PC-3 (cell line): ENCODE results near the gene HES1. TPM values are rescaled to one million over a fixed set of nuclear protein-coding genes. Genes with fewer than 3 reads are reported as not detected.
"Not testable (repeated sequence)": the region's sequence is repeated elsewhere in the genome, so short reads cannot be mapped to it uniquely, and the experiment has no call there.

ENCODE experiments used
- ATAC-seq: fragments of 200-7000 bp; cut with Tn5 transposase; 2 replicates; pipeline ENCODE4 v1.9.1; 2020; ENCODE audit warnings: mild to moderate bottlenecking, moderate library complexity
- BruUV-seq: library from RNA; stranded (reverse); fragments of 400-500 nt; replicated peaks from 2 replicates; lab custom pipeline; 2021; lab: Mats Ljungman, UMichigan
- CTCF ChIA-PET: fragments of 300-600 bp; sonication (Branson Sonifier 250); formaldehyde crosslinking; loops from one replicate; lab custom pipeline; 2022; ENCODE audit warnings: antibody characterized with exemption; lab: Charles Lee
- POLR2A ChIA-PET: fragments of 300-600 bp; sonication (Branson Sonifier 250); formaldehyde crosslinking; loops from one replicate; lab custom pipeline; 2022; ENCODE audit warnings: antibody characterized with exemption; ENCODE audit not compliant: unreplicated experiment; lab: Charles Lee
- DNase-seq: peaks from one replicate; pipeline ENCODE4 v3.0.0-alpha.2; 2015
- H2AFZ ChIP-seq: fragments of 300-600 bp; sonication (generic); 2 replicates; pipeline ENCODE4 v1.6.0; 2016; ENCODE audit warnings: antibody characterized with exemption, low read length
- H3F3A ChIP-seq: fragments of 300-600 bp; sonication (generic); one replicate; pipeline ENCODE4 v1.6.0; 2017; ENCODE audit warnings: antibody characterized with exemption, low read length, control low read depth, mild to moderate bottlenecking; ENCODE audit not compliant: unreplicated experiment
- H3K27ac ChIP-seq: fragments of 300-600 bp; sonication (generic); 2 replicates; pipeline ENCODE4 v1.5.1; 2016; ENCODE audit warnings: mild to moderate bottlenecking, low read length
- H3K27me3 ChIP-seq: fragments of 300-600 bp; sonication (generic); 2 replicates; pipeline ENCODE4 v1.6.1; 2016; ENCODE audit warnings: low read length, mixed read lengths
- H3K36me3 ChIP-seq: fragments of 300-600 bp; sonication (generic); 2 replicates; pipeline ENCODE4 v1.6.1; 2016; ENCODE audit warnings: low read depth, mixed run types, low read length, mixed read lengths
- H3K4me1 ChIP-seq: fragments of 300-600 bp; sonication (generic); 2 replicates; pipeline ENCODE4 v1.5.1; 2016; ENCODE audit warnings: low read length; ENCODE audit not compliant: insufficient read depth
- H3K4me2 ChIP-seq: fragments of 300-600 bp; sonication (generic); 2 replicates; pipeline ENCODE4 v1.6.0; 2016; ENCODE audit warnings: low read length
- H3K4me3 ChIP-seq: fragments of 300-600 bp; sonication (generic); 2 replicates; pipeline ENCODE4 v1.5.1; 2016; ENCODE audit warnings: mild to moderate bottlenecking, low read length, mixed read lengths
- H3K79me2 ChIP-seq: fragments of 300-600 bp; sonication (generic); 2 replicates; pipeline ENCODE4 v1.6.1; 2017; ENCODE audit warnings: low read length, mixed read lengths
- H3K9ac ChIP-seq: fragments of 300-600 bp; sonication (generic); 2 replicates; pipeline ENCODE4 v1.6.0; 2016; ENCODE audit warnings: mild to moderate bottlenecking, low read length
- H3K9me2 ChIP-seq: fragments of 300-600 bp; sonication (generic); replicated peaks from 2 replicates; pipeline ENCODE4 v1.6.1; 2016; ENCODE audit warnings: mixed run types, low read length, mixed read lengths
- H3K9me3 ChIP-seq: fragments of 300-600 bp; sonication (generic); 2 replicates; pipeline ENCODE4 v1.6.1; 2016; ENCODE audit warnings: low read length, mixed read lengths
- H4K20me1 ChIP-seq: fragments of 300-600 bp; sonication (generic); 2 replicates; pipeline ENCODE4 v1.6.1; 2016; ENCODE audit warnings: low read length, mixed read lengths
- CTCF ChIP-seq: fragments of 300-600 bp; sonication (generic); conservative IDR thresholded peaks from 2 replicates; pipeline ENCODE4 v1.5.1; 2017; ENCODE audit warnings: antibody characterized with exemption, low read depth, mild to moderate bottlenecking, low read length
- EZH2 ChIP-seq: fragments of 300-600 bp; sonication (generic); IDR thresholded peaks from one replicate; pipeline ENCODE4 v1.6.1; 2017; ENCODE audit warnings: antibody characterized with exemption, mild to moderate bottlenecking, low read length; ENCODE audit not compliant: unreplicated experiment
- EZH2phosphoT487 ChIP-seq: fragments of 300-600 bp; sonication (generic); IDR thresholded peaks from 2 replicates; pipeline ENCODE4 v1.6.1; 2018; ENCODE audit warnings: mild to moderate bottlenecking, antibody characterized with exemption, low read length, borderline replicate concordance
- intact Hi-C: fragments of 100-400 bp; cut with micrococcal nuclease; formaldehyde crosslinking; loops from 2 replicates; pipeline ENCODE4 v1.9.0; 2023
- total RNA-seq: library from RNA; depleted of rRNA; stranded (reverse); fragments of >200 nt; gene quantifications from 2 replicates; pipeline ENCODE4 v1.2.3, GENCODE V29; 2014

HES1 gene
- total RNA-seq, 1 experiment from 2014 or later = 906 TPM

- no peak overlapping the region; the same call in 1 of the 2 replicates for H3K4me3 ChIP-seq
- H2AFZ ChIP-seq = no peak overlapping the region
- H3K79me2 ChIP-seq = no peaks in the 10 kb centered on the region
- ChIA-PET POLR2A (interaction anchor here (0.5 to 2.8 kb wide), 5 partner anchors 40 to 446 kb away, joined by 4 to 26 read pairs (median 9); partner anchors contain the start of gene HES1), CTCF (interaction anchor here (0.8 kb wide), 1 partner anchor 50 kb away, joined by 3 read pairs; no protein-coding TSS in a partner anchor)
- H3K27me3 ChIP-seq = no peaks in the 10 kb centered on the region
- no peaks in the 10 kb centered on the region for H3K9me2 ChIP-seq
- H3K4me1 ChIP-seq = peaks cover 48% of the 10 kb centered on the region
- BruUV-seq = no TSS peak
- H3K27ac ChIP-seq = peak overlapping the region; percentile 75
- peak overlapping the region; percentile 27; the same call in 1 of the 2 replicates for H3K9ac ChIP-seq
- peaks cover 4% of the 10 kb centered on the region for H3F3A ChIP-seq
- no peaks in the 10 kb centered on the region for H3K9me3 ChIP-seq
- DNase-seq = peak; percentile 95
- no peaks in the 10 kb centered on the region for H3K36me3 ChIP-seq
- ATAC-seq = peak; percentile 57
- H3K4me2 ChIP-seq = peak overlapping the region; percentile 50
- intact Hi-C loops = loop anchor here (2.0 kb wide), 1 partner anchor 30 kb away; no protein-coding TSS in a partner anchor
- no peaks in the 10 kb centered on the region for H4K20me1 ChIP-seq
- TF ChIP-seq CTCF = no peak
- TF ChIP-seq EZH2 = no peak
- TF ChIP-seq EZH2phosphoT487 = no peak; the same call in 1 of the 2 replicates
These were observed 44.8 kb upstream of the HES1 start for GRCh38 chr3:194091141-194091540.

- intact Hi-C loops = loop anchor here (2.0 kb wide), 1 partner anchor 29 kb away; no protein-coding TSS in a partner anchor
- H3K27ac ChIP-seq = peak overlapping the region; percentile 75
- H3K36me3 ChIP-seq, H2AFZ ChIP-seq, ATAC-seq, H3K4me3 ChIP-seq, H3K9me3 ChIP-seq, DNase-seq, H3K27me3 ChIP-seq, CTCF ChIA-PET, H3K9me2 ChIP-seq, H3K79me2 ChIP-seq, H3F3A ChIP-seq, POLR2A ChIA-PET, H3K9ac ChIP-seq, BruUV-seq, H4K20me1 ChIP-seq: not testable (repeated sequence)
- peaks cover 50% of the 10 kb centered on the region for H3K4me1 ChIP-seq
- H3K4me2 ChIP-seq = peak overlapping the region; percentile 50; the same call in 1 of the 2 replicates
These were observed 44.1 kb upstream of the HES1 start for GRCh38 chr3:194091897-194092296.

GRCh38 chr3:194092881-194093301 is 43.1 kb upstream of the HES1 start:
- ChIA-PET CTCF (no interaction called here), POLR2A (no interaction called here)
- no peak overlapping the region for H3K4me2 ChIP-seq
- no peaks in the 10 kb centered on the region for H4K20me1 ChIP-seq
- no peak for TF ChIP-seq EZH2
- TF ChIP-seq CTCF = no peak
- no TSS peak for BruUV-seq
- no peak overlapping the region for H3K9ac ChIP-seq
- H2AFZ ChIP-seq = no peak overlapping the region
- H3K4me1 ChIP-seq = peaks cover 52% of the 10 kb centered on the region
- no peaks in the 10 kb centered on the region for H3K9me2 ChIP-seq
- H3K9me3 ChIP-seq = no peaks in the 10 kb centered on the region
- no peaks in the 10 kb centered on the region for H3K36me3 ChIP-seq
- H3K27ac ChIP-seq = no peak overlapping the region
- no peak for ATAC-seq
- H3K79me2 ChIP-seq = no peaks in the 10 kb centered on the region
- no peaks in the 10 kb centered on the region for H3K27me3 ChIP-seq
- no peak for DNase-seq
- H3F3A ChIP-seq = peaks cover 4% of the 10 kb centered on the region
- intact Hi-C loops = no loop called here
- no peak overlapping the region for H3K4me3 ChIP-seq
